ENCODE measurements around the gene SFTA2. TPM values are rescaled to one million over a fixed set of nuclear protein-coding genes. Genes with fewer than 3 reads are reported as not detected.
"Not testable (repeated sequence)": the region's sequence is repeated elsewhere in the genome, so short reads cannot be mapped to it uniquely, and the experiment has no call there.

SFTA2 gene
- total and polyA plus RNA-seq, 8 donors: 2.8 to 94.7 (median 15.2) TPM; not detected in 3

DNA sequence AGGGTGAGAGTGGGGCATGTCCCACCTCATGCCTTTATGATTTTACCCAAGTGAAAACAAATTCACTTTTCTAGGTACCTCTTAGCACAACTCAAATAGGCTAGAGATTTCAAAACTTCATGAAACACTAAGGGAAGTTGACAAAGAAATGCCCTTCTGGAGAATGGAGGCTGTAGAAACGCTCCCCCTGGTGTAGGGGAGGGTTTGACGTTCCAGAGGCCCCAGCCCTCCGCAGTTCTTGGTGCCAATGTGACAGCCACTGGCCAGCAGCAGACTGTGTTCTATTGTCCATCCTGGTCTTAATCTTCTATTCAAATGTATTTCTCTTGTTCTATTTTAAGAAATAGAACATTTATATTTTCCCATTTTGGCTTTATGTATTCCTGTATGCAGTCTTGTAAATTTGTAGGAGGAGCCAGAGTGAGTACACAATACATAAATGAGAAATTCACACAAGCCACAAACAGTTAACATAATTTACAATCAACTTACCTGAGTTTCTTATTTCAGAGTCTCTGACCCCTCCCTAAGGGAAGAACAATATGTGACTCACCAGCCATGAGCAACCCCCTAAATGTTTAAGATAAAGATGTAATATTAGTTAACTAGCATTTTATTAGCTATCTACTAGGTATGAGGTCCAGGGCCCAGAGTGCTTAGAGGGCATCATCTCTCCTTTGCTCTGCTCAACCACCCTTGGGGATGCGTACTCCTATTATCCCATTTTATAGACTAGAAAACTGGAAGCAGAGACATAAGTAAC, 42.7 kb upstream of the SFTA2 start:
- intact Hi-C loops (cut with DNase I; ENCODE audit: low total_unique reads): no loop called here
- 53 to 90% (median 83%) methylated on average over 4 of the region's 4 CpGs for WGBS, 5 donors
- TF ChIP-seq POLR2A (IDR thresholded peaks at IDR 0.05) (no peak), CTCF (IDR thresholded peaks at IDR 0.05) (no peak), POLR2AphosphoS5 (IDR thresholded peaks at IDR 0.05) (no peak), EP300 (IDR thresholded peaks at IDR 0.05) (no peak)

GRCh38 chr6:30972816-30973215, 40.8 kb upstream of the SFTA2 start:
- intact Hi-C loops (cut with DNase I; ENCODE audit: low total_unique reads): no loop called here
- no peaks in the 10 kb centered on the region for H3K9me3 ChIP-seq
- TF ChIP-seq POLR2AphosphoS5 (IDR thresholded peaks at IDR 0.05) (no peak), POLR2A (IDR thresholded peaks at IDR 0.05) (no peak), CTCF (IDR thresholded peaks at IDR 0.05) (no peak), EP300 (IDR thresholded peaks at IDR 0.05) (no peak)
- WGBS, 5 donors: 85 to 99% (median 96%) methylated on average over 4 of the region's 4 CpGs
- H3K27me3 ChIP-seq: peaks cover 0 to 10% (median 0%) of the 10 kb centered on the region in 3 donors
- no peaks in the 10 kb centered on the region for H3K4me1 ChIP-seq
- H3K4me3 ChIP-seq: no peak overlapping the region
- no peak for DNase-seq
- H3K36me3 ChIP-seq: no peaks in the 10 kb centered on the region
- H3K27ac ChIP-seq: no peak overlapping the region

More for the DNA sequence above, 42.7 kb upstream of the SFTA2 start:
- Histone ChIP-seq H3K4me3 (no peak overlapping the region), H3K4me1 (peaks cover 0 to 9% (median 2%) of the 10 kb centered on the region in 4 donors), H3K27ac (no peak overlapping the region), H3K27me3 (peaks cover 0 to 10% (median 0%) of the 10 kb centered on the region in 3 donors), H3K9me3 (no peaks in the 10 kb centered on the region), H3K36me3 (no peaks in the 10 kb centered on the region)
- DNase-seq: no peak

DNA sequence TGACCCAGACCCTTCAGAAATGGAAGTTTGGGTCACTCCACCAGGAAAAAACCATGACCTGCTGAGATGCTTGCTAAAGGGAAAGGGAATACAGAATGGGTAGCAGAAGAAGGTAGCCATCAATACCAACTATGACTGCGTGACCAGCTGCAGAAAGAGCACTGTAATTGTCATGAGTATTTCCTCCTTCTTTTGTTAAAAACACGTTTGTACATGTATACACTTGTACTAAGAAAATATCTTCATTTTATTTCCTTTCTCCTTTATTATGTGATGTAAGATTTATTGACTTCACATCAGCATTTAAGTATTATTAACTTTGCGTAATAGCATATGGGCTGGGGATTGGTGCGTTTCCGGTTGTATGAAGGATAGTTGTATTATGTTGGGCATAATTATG, 39.0 kb upstream of the SFTA2 start:
- no peak for DNase-seq
- TF ChIP-seq POLR2AphosphoS5 (IDR thresholded peaks at IDR 0.05) (no peak), POLR2A (IDR thresholded peaks at IDR 0.05) (no peak), EP300 (IDR thresholded peaks at IDR 0.05) (no peak), CTCF (IDR thresholded peaks at IDR 0.05) (no peak)
- Histone ChIP-seq H3K36me3 (no peaks in the 10 kb centered on the region), H3K4me3 (no peak overlapping the region), H3K27me3 (peaks cover 0 to 10% (median 0%) of the 10 kb centered on the region in 3 donors), H3K9me3 (no peaks in the 10 kb centered on the region), H3K4me1 (no peaks in the 10 kb centered on the region), H3K27ac (no peak overlapping the region)
- WGBS, 5 donors: 80 to 87% (median 86%) methylated on average over 5 of the region's 5 CpGs
- intact Hi-C loops (cut with DNase I; ENCODE audit: low total_unique reads): no loop called here

DNA sequence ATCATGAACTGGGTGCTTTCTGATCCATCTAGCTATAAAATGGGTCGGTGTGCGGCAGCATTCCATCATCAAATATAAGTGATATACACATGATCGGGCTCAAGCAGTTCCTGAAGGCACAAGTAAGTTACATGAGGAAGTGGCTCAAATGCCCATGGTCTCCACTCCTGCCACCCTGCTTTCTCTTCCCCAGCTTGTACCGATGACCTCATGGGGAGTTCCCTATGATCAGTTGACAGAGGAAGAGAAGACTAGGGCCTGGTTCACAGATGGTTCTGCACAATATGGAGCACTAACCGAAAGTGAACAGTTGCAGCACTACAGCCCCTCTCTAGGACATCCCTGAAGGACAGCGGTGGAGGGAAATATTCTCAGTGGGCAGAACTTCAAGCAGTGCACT, 37.2 kb upstream of the SFTA2 start:
- H3K4me3 ChIP-seq; intact Hi-C loops (cut with DNase I; ENCODE audit: low total_unique reads); DNase-seq; H3K27ac ChIP-seq; H3K36me3 ChIP-seq; H3K9me3 ChIP-seq; H3K4me1 ChIP-seq: not testable (repeated sequence)
- WGBS, 5 donors: 92 to 96% (median 93%) methylated on average over 6 of the region's 6 CpGs
- H3K27me3 ChIP-seq: peaks cover 0 to 10% (median 0%) of the 10 kb centered on the region in 3 donors

- no peak for TF ChIP-seq EP300 (IDR thresholded peaks at IDR 0.05)
- TF ChIP-seq CTCF (IDR thresholded peaks at IDR 0.05): no peak
- TF ChIP-seq POLR2A (IDR thresholded peaks at IDR 0.05): no peak
- TF ChIP-seq POLR2AphosphoS5 (IDR thresholded peaks at IDR 0.05): no peak
- H3K36me3 ChIP-seq: no peaks in the 10 kb centered on the region
- peaks cover 0 to under 1% (median 0%) of the 10 kb centered on the region in 4 donors for H3K4me1 ChIP-seq
- WGBS, 5 donors: 65 to 79% (median 70%) methylated on average over 3 of the region's 3 CpGs
- DNase-seq: no peak
- no peaks in the 10 kb centered on the region for H3K9me3 ChIP-seq
- no peak overlapping the region for H3K27ac ChIP-seq
- H3K4me3 ChIP-seq: no peak overlapping the region
- H3K27me3 ChIP-seq: no peaks in the 10 kb centered on the region
- intact Hi-C loops (cut with DNase I; ENCODE audit: low total_unique reads): no loop called here
These were observed 34.2 kb upstream of the SFTA2 start for GRCh38 chr6:30966154-30966553.
